Lower lobe of right lung (tissue), 2 donors: ENCODE results near the gene CYCS. TPM values are rescaled to one million over a fixed set of nuclear protein-coding genes. Genes with fewer than 3 reads are reported as not detected.

ENCODE experiments used
- ATAC-seq, 2 donors: fragments of 200-7000 bp; cut with Tn5 transposase; one replicate each; pipeline ENCODE4 v1.9.1; 2020 to 2022; ENCODE audit warnings: mild to moderate bottlenecking in 2 of 2, moderate library complexity in 2 of 2
- DNase-seq: peaks from one replicate; pipeline ENCODE4 v3.0.0-alpha.2; 2020
- H3K27ac ChIP-seq: fragments of 200-600 bp; one replicate; pipeline ENCODE4 v1.8.0; 2022
- H3K27me3 ChIP-seq: fragments of 200-600 bp; one replicate; pipeline ENCODE4 v1.8.0; 2022; ENCODE audit warnings: low read depth
- H3K36me3 ChIP-seq: fragments of 200-600 bp; one replicate; pipeline ENCODE4 v1.8.0; 2022; ENCODE audit warnings: mild to moderate bottlenecking
- H3K4me1 ChIP-seq: fragments of 200-600 bp; one replicate; pipeline ENCODE4 v1.8.0; 2022
- H3K4me3 ChIP-seq: fragments of 200-600 bp; one replicate; pipeline ENCODE4 v1.8.0; 2022; ENCODE audit warnings: mild to moderate bottlenecking
- H3K9me3 ChIP-seq: fragments of 200-600 bp; one replicate; pipeline ENCODE4 v1.8.0; 2022
- intact Hi-C: fragments of 100-400 bp; cut with DNase I; formaldehyde crosslinking; loops from one replicate; pipeline ENCODE4 v1.11.0; 2022
- total RNA-seq: library from RNA; stranded (reverse); fragmentation: NEBNext Ultra II Directional; extraction: Animal tissue kit (Norgen Biotek cat#: 25700); gene quantifications from one replicate; pipeline ENCODE4 v1.2.1, GENCODE V29; 2021
- TF ChIP-seq, protein P1 (sequence below): fragments of 200-600 bp; IDR thresholded peaks from one replicate; pipeline ENCODE4 v1.8.0; 2022; ENCODE audit warnings: antibody characterized with exemption, mild to moderate bottlenecking
- donor health status: DM: no; HTN: yes; CAD: no; lungs with severe emphysema.

CYCS gene
- total RNA-seq, 1 donor from 2014 or later, result 62.3 TPM

DNA sequence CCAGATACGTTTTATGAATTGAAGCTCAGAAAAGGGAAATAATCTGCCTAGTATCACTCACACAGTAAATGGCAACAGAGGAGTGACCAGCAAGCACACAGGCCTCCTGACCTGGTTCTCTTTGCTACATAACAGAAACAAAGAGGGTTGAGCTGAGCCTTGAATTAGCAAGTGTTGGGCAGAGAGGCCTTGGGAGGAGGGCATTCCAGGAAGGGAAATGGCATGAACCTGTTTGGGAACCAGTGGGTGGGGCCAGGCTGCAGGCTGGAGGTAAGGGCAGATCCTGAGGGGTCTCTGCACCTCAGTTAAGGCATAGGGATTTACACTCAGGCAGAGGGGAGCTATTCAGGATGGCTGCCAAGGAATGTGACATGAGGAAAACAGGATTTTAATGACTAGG lies 24.8 kb upstream of the CYCS start:
- H3K27me3 ChIP-seq, result no peaks in the 10 kb centered on the region
- TF ChIP-seq, protein P1, sequence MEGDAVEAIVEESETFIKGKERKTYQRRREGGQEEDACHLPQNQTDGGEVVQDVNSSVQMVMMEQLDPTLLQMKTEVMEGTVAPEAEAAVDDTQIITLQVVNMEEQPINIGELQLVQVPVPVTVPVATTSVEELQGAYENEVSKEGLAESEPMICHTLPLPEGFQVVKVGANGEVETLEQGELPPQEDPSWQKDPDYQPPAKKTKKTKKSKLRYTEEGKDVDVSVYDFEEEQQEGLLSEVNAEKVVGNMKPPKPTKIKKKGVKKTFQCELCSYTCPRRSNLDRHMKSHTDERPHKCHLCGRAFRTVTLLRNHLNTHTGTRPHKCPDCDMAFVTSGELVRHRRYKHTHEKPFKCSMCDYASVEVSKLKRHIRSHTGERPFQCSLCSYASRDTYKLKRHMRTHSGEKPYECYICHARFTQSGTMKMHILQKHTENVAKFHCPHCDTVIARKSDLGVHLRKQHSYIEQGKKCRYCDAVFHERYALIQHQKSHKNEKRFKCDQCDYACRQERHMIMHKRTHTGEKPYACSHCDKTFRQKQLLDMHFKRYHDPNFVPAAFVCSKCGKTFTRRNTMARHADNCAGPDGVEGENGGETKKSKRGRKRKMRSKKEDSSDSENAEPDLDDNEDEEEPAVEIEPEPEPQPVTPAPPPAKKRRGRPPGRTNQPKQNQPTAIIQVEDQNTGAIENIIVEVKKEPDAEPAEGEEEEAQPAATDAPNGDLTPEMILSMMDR, result no peak
- ATAC-seq, result no peak

DNA sequence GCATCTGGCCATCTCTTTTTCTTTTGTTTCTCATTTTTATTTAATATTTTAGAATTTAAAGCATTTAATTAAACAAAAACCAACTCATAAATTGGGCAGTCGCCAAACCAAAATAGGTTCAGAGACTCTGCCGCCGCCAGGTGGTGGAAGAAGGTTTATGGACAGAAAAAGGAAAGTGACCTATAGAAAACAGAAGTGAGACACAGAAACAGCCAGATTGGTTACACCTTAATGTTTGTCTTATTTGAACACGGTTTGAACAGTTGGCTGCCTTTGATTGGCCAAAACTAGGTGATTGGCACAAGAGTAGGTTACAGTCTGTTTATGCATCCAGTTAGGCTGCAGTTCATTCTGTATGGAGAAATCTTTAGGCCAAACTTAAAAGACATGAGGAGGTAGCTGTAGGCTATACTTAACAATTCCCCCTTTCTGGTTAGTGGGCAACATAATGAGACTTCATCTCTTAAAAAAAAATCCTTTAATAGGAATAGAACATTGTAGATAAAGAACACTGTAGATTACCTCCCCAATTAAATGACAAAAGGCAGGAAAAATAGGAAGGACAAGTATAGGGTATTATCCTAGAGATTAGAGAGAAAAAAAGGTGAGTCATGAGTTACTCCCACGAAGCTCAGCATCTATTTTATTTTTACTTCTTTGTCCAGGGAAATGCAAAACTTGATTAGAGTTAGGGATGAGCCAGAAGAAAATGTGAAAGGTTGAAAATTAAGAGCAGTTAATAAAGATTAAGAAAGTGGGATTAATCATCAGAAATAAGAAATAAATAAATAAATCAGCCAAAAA lies 23.9 kb upstream of the CYCS start:
- DNase-seq, result no peak
- H3K36me3 ChIP-seq, result peaks cover 9% of the 10 kb centered on the region

More for the DNA sequence above, 24.8 kb upstream of the CYCS start:
- Histone ChIP-seq H3K36me3 (peaks cover 17% of the 10 kb centered on the region), H3K4me3 (no peak overlapping the region), H3K27ac (no peak overlapping the region), H3K9me3 (no peaks in the 10 kb centered on the region), H3K4me1 (no peaks in the 10 kb centered on the region)
- intact Hi-C loops, result no loop called here
- DNase-seq, result no peak

DNA sequence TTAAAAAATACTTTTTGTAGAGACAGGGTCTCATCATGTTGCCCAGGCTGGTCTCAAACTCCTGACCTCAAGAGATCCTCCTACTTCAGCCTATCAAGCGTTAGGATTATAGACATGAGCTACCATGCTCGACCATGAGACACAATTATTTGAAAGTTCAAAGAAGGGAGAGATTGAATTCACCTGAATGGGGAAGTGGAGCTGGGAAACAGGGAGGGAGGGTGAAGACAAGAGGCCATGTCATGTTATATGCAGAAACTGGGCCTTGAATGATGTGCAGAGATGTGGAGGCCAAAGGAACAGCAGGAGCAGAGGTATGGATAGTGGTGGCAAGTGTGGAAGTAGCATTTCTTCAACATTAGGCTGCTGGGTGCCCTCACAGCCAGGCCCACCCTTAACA lies 18.7 kb upstream of the CYCS start:
- H3K4me1 ChIP-seq, result no peaks in the 10 kb centered on the region
- TF ChIP-seq, protein P1, result no peak
- no peaks in the 10 kb centered on the region for H3K27me3 ChIP-seq
- intact Hi-C loops, result no loop called here
- H3K9me3 ChIP-seq, result no peaks in the 10 kb centered on the region
- DNase-seq (no peak), ATAC-seq (no peak)
- no peak overlapping the region for H3K4me3 ChIP-seq
- peaks cover 4% of the 10 kb centered on the region for H3K36me3 ChIP-seq
- no peak overlapping the region for H3K27ac ChIP-seq

More for the DNA sequence above, 23.9 kb upstream of the CYCS start:
- TF ChIP-seq, protein P1, result no peak
- no peaks in the 10 kb centered on the region for H3K4me1 ChIP-seq
- no peaks in the 10 kb centered on the region for H3K9me3 ChIP-seq
- no peaks in the 10 kb centered on the region for H3K27me3 ChIP-seq
- intact Hi-C loops, result no loop called here
- H3K4me3 ChIP-seq, result no peak overlapping the region
- no peak overlapping the region for H3K27ac ChIP-seq
- no peak for ATAC-seq

DNA sequence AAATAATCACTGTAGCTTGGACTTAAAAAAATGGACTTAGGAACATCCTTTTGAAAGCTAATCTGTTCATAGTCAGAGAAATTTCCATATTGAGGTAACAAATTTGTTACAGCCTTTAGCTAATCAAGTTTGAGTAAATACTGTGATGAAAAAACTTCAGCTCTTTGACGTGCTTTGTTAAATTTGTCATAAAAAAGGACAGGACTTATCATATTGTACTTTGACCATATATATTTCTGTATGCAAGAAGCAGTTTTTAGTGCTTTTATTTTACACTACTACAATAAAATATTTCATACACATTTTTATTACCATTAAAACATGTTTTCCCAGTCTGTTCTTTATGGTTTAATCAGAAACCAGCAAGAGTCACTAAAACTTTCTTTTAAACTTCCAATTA lies 14.5 kb upstream of the CYCS start:
- ATAC-seq (no peak), DNase-seq (no peak)
- Histone ChIP-seq H3K4me3 (no peak overlapping the region), H3K9me3 (no peaks in the 10 kb centered on the region), H3K27ac (no peak overlapping the region), H3K27me3 (no peaks in the 10 kb centered on the region), H3K4me1 (no peaks in the 10 kb centered on the region), H3K36me3 (peaks cover 5% of the 10 kb centered on the region)
- TF ChIP-seq, protein P1, result no peak
- intact Hi-C loops, result no loop called here

DNA sequence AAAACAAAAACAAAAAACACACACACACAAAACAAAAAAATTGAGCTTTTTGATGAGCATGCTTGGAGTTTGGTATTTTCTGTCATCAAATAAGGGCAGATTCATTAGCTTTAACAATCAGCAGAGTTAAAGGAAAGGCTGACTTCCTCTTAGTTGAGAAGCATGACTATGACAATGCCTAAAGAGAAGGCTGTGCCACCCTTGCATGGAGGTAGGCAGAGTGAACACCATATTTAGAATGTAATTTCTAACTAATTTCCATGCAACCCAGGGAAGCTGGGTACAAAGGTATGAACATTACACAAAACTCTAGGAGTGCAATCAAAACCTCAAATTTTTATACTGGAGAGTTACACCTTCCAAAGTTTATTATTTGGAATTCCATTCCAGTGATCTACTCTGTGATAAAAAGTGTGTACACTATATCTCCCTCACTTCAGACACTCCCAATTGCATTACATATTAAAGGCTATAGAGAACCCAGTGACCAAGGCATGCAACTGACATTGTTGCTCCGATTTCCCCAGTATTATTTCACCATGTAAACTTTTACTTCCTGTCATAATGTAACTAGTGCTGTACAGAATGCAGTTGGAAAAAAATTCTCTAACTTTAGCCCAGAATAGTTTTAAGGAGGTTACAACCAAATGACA lies 9.4 kb upstream of the CYCS start:
- Histone ChIP-seq H3K4me1 (no peaks in the 10 kb centered on the region), H3K9me3 (no peaks in the 10 kb centered on the region), H3K4me3 (no peak overlapping the region), H3K27me3 (no peaks in the 10 kb centered on the region), H3K36me3 (peaks cover 5% of the 10 kb centered on the region), H3K27ac (no peak overlapping the region)
- ATAC-seq, result no peak
- intact Hi-C loops, result no loop called here
- TF ChIP-seq, protein P1, result no peak
- DNase-seq, result no peak
